GM12801 (cell line): ENCODE data around the gene KDM5C.

ENCODE experiments used
- CTCF ChIP-seq: IDR thresholded peaks from one replicate; pipeline ENCODE4 v1.5.1; 2011; ENCODE audit warnings: control low read depth; ENCODE audit not compliant: insufficient read length; ENCODE audit errors: extremely low read depth

KDM5C gene

DNA sequence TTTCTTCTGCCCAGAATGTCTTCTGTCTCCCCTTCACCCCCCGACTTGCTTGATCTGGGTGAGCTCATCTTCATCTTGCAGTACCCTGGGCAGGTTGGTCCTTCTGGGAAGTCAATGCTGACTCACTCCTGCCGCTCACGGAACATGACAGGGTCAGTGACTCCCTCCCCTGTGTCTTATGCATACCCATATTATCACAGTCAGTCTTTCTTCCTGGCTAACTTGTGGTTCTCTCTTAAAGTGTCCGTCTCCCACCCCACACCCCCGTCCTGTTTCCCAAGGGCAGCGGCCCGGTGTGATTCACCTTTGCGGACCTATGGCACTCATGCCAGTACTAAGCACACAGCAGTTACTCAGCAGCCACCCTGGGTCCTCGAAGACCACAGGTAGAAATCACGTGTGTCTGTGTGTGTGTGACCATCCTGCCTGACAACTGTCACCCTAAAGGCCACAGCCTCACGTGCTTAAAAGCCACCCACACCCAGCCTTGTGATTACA lies 38.6 kb upstream of the KDM5C start:
- TF ChIP-seq CTCF: no peak

DNA sequence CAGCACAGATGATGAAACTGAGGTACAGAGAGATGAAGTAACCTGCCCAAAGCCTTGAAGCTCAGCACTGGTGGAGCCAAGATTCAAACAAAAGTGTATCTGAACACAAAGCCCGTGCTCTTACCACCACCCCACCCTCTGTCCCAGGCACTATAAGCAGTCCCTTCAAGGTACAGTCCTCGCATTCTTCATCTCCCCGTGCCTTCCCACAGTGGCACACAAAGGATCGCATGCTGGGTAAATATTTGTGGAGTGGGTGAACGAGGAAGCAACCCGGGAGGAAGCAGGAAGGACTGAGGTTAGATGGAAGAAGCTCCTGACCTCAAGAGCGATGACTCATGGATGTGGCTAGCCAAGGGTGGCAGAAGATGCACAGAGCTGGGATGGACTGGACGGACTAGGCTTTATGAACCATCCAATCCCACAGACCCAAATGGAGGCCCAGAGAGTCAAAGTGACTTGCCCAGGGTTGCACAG lies 37.9 kb upstream of the KDM5C start:
- TF ChIP-seq CTCF: no peak

GRCh38 chrX:53262189-53262917 lies 37.3 kb upstream of the KDM5C start:
- no peak for TF ChIP-seq CTCF

DNA sequence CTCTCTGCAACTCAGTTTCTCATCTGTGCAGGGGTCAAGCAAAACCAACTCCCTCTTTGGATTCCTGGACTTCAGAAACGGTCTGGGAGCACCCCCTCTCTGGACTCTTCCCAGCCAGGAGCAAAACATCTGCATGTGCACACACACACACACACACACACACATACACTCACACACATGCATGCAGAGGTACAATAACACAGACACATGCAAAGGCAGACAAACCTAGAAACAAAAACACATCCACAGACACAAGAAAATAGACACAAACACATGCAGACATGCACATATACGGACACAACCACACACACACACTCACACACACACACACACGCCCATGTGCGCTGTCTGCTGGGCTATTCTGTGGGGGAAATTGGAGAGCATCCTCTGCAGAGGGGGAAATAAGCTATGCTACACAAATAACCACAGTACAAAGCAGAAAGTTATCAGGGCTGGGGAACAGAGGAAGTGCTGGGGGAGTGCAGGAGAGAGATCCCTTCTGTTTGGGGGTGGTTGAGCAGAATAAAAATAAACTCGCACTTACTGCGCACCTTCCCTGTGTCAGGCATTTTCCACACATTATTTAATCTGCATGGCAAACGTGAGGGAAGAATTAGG lies 36.5 kb upstream of the KDM5C start:
- TF ChIP-seq CTCF: no peak

- TF ChIP-seq CTCF: no peak
Measured at GRCh38 chrX:53260836-53261235, 35.8 kb upstream of the KDM5C start.

DNA sequence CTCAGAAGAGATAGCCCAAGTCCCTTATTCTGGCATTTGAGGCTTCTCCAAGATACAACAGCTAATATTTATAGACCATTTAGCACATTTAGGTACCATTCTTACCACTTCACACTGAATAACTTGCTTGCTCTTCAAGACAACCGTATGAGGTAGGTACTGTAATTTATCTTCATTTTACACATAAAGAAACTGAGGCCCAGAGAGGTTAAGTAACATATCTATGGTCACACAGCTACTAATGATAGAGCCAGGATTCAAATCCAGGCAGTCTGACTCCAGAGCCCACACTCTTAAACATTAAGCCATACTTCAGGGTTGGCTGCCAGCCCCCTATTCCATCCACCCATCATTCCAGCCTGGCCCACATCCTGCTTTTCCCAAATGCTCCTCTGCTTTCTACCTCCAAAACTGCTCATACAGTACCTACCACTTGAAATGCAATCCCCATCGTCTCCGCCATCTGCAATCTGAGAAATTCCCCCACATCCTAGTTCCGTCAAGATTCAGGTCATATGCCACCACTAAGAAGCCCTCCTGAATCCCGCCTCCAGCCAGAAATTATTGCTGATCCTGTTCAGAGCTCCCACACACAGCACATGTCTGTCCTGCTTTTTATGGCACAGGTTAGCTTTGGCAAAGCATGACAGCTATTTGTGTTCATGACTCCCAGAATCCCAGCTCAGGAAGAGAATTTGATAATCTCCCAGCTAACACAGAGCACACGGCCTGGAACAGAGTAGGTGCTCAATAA lies 32.8 kb upstream of the KDM5C start:
- TF ChIP-seq CTCF: no peak

GRCh38 chrX:53257166-53257565 lies 32.2 kb upstream of the KDM5C start:
- TF ChIP-seq CTCF: no peak
